AG04450 (cell line): Measurements from ENCODE around the gene RABGAP1L. TPM values are rescaled to one million over a fixed set of nuclear protein-coding genes. Genes with fewer than 3 reads are reported as not detected.

Source experiments
- CTCF ChIA-PET: fragments of 300-600, 350-600 bp; formaldehyde crosslinking; extraction: SDS; loops from one replicate; lab custom pipeline; 2022; ENCODE audit warnings: antibody characterized with exemption, inconsistent platforms; lab: Charles Lee
- POLR2A ChIA-PET: fragments of 350-600 bp; formaldehyde crosslinking; extraction: SDS; loops from one replicate; lab custom pipeline; 2021; ENCODE audit warnings: antibody characterized with exemption, inconsistent platforms; lab: Yijun Ruan, JAX
- DNase-seq: peaks from one replicate; pipeline ENCODE4 v3.0.0-alpha.2; 2011; ENCODE audit warnings: low read depth, low spot score
- H3K27ac ChIP-seq: one replicate; pipeline ENCODE4 v1.5.1; 2012; ENCODE audit warnings: low read depth, low read length, control low read depth
- H3K27me3 ChIP-seq: one replicate; pipeline ENCODE4 v1.6.0; 2012; ENCODE audit warnings: low read length; ENCODE audit not compliant: control insufficient read depth, insufficient read depth
- H3K4me3 ChIP-seq: 2 replicates; pipeline ENCODE4 v1.5.1; 2011; ENCODE audit warnings: mild to moderate bottlenecking, low read depth, low read length, control low read depth
- H3K9me3 ChIP-seq: 2 replicates; pipeline ENCODE4 v1.5.1; 2012; ENCODE audit warnings: low read length; ENCODE audit not compliant: control insufficient read depth, insufficient read depth
- CTCF ChIP-seq: IDR thresholded peaks from 2 replicates; pipeline ENCODE4 v1.5.1; 2011; ENCODE audit warnings: low read depth, low read length, control low read depth, inconsistent platforms
- polyA minus RNA-seq: library from RNA; depleted of rRNA, polyadenylated mRNA; stranded (reverse); fragments of >200 nt; gene quantifications from 2 replicates; pipeline ENCODE4 v1.2.3, GENCODE V29; 2011; rRNA and poly(A)+ RNA removed
- polyA plus RNA-seq: library from polyadenylated mRNA; depleted of rRNA; stranded (reverse); fragments of >200 nt; gene quantifications from 2 replicates; pipeline ENCODE4 v1.2.3, GENCODE V29; 2011; rRNA removed

Gene RABGAP1L
- 16.3 and 21.2 TPM in 2 replicates for polyA plus RNA-seq
- polyA minus RNA-seq = 47.4 and 55.1 TPM in 2 replicates

GRCh38 chr1:174159252-174160108, at the start of gene RABGAP1L:
RABGAP1L (plus strand) TSS chr1:174159520.
- ChIA-PET CTCF (interaction anchor here (0.9 kb wide), 1 partner anchor 59 kb away, joined by 4 read pairs; no protein-coding TSS in a partner anchor), POLR2A (interaction anchor here (1.0 kb wide), 1 partner anchor 30 kb away, joined by 5 read pairs; no protein-coding TSS in a partner anchor)
- no peaks in the 10 kb centered on the region for H3K9me3 ChIP-seq
- TF ChIP-seq CTCF = no peak
- DNase-seq = peak; percentile 76
- no peaks in the 10 kb centered on the region for H3K27me3 ChIP-seq
- peak within 1 kb of the TSS; percentile 82 for H3K4me3 ChIP-seq
- peak within 1 kb of the TSS; percentile 42 for H3K27ac ChIP-seq

GRCh38 chr1:174110053-174110452, 49.3 kb upstream of the RABGAP1L start:
- Histone ChIP-seq H3K27ac (no peak overlapping the region), H3K4me3 (no peak overlapping the region), H3K9me3 (no peaks in the 10 kb centered on the region), H3K27me3 (no peaks in the 10 kb centered on the region)
- DNase-seq = no peak
- TF ChIP-seq CTCF = no peak
- CTCF ChIA-PET = no interaction called here
- POLR2A ChIA-PET = no interaction called here

- ChIA-PET CTCF (interaction anchor here (0.6 to 1.2 kb wide), 2 partner anchors 17 to 1367 kb away, joined by 4 read pairs; no protein-coding TSS in a partner anchor), POLR2A (no interaction called here)
- H3K27ac ChIP-seq = no peak overlapping the region
- TF ChIP-seq CTCF = no peak
- no peak overlapping the region for H3K4me3 ChIP-seq
- H3K9me3 ChIP-seq = no peaks in the 10 kb centered on the region
- H3K27me3 ChIP-seq = no peaks in the 10 kb centered on the region
- no peak for DNase-seq
These were observed 46.7 kb upstream of the RABGAP1L start for GRCh38 chr1:174112489-174113162.

- TF ChIP-seq CTCF = no peak
- Histone ChIP-seq H3K27me3 (no peaks in the 10 kb centered on the region), H3K9me3 (no peaks in the 10 kb centered on the region), H3K4me3 (no peak overlapping the region), H3K27ac (no peak overlapping the region)
- DNase-seq = no peak
- ChIA-PET POLR2A (no interaction called here), CTCF (interaction anchor here (1.0 to 1.5 kb wide), 8 partner anchors 10 to 53 kb away, joined by 3 to 7 read pairs (median 4); no protein-coding TSS in a partner anchor)
These were observed 45.2 kb upstream of the RABGAP1L start for GRCh38 chr1:174114106-174114505.
